C1 segment of cervical spinal cord (tissue), 14 donors: ENCODE measurements around the gene ARHGAP25.

Experiments used
- DNase-seq, 14 donors: peaks; one replicate each; lab custom pipeline; 2025; lab: John Stamatoyannopoulos, UW

Gene ARHGAP25

DNA sequence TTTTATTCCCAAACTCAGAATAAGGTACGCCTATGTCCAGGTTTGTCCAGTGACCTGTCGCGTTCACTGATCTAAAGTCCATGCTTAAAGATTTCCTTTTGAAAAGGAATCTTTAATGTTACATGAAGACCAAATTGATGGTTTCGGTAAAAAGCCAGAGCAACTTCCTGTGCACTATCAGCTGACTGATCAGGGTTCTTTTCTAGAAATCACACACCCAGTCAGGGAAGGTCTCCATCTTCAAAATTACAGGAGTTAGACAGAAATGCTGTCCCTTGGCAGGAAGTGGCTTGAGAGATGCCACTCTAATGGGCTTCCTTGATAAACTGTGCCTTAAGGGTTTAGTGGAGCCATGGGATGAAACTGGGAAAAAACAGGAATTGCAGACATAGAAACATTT, 14.7 kb upstream of the ARHGAP25 start:
- no peak for DNase-seq

DNA sequence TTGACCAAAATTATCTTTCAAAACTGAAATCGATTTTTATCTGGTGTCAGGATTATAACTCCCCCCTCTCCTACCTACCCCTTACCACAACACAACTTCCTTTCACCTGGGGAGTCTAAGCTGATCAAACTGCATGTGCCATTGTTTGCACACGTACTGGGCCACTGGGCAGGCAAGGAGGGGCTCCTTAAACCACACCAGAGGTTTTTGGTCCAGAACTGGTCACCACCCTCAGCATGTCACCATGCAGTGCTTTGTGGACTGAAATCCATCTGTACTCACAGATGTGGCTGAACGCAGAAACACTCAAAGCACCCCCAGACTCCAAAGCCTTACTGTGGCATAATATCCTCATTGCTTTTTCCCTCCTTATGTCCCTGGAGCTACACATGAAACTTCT, 13.9 kb upstream of the ARHGAP25 start:
- DNase-seq = no peak

DNA sequence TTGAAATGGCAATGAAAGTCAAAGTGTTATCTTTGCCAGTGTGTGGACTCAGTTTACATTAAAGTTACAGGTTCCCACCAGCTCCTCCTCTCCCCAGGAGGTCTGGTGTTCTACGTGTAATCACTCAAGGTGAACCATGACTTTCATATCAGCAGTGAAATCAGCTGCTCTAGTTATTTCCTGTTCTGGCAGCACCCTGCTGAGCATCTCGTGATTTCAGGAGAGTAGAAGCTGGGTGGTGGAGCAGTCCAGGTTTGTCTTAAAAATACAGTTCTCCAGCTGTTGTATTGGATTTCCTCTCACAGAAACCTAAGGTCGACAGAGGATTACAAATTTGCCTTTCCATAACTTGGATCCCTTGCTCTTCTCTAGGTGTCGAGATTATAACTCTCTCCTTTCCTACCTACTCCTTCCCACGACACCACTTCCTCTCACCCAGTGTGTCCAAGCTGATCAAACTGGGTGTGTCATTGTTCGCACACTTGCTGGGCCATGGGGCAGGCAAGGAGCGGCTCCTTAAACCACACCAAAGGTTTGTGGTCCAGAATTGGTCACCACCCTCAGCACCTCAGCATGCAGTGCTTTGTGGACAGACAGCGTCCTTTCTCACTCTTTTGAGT, 13.0 kb upstream of the ARHGAP25 start:
- DNase-seq = no peak

DNA sequence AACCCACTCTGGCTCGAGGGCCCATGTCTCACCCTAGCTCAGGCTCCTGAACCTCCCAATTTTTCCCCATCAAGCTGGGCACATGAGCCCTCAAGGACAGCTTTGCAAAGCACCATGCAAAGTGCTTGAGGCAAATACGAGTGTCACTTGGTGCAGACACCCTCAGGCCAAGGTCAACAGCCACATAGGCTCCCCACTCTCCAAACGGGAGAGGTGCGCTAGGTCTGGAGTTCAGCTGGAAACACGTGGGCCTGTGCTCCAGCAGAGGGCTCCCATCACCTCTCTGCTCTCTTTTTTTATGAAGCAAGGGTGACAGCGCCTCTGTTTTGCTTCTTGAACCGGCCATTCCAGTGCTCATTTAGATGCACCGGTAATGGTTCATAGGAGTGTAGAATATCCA, 11.9 kb upstream of the ARHGAP25 start:
- DNase-seq = no peak

DNA sequence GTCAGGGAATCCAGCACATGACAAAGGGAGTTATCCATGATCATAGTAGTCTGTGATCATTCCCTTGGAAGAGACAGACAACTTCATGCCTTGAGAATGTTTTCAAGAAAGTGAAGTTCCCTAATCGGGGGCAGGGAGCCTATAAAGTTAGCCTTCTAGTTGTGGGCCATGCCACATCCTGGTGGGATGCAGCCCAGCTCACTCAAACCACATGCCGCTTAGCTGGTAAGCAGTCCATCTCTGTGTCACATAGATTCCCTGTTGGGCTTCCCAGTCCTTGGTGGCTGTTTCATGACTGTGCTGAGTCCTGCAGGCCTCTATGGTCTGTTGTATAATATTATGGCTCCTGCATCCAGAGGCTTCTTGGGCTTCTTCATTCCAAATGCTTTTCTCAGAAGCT, 11.4 kb upstream of the ARHGAP25 start:
- no peak for DNase-seq

DNA sequence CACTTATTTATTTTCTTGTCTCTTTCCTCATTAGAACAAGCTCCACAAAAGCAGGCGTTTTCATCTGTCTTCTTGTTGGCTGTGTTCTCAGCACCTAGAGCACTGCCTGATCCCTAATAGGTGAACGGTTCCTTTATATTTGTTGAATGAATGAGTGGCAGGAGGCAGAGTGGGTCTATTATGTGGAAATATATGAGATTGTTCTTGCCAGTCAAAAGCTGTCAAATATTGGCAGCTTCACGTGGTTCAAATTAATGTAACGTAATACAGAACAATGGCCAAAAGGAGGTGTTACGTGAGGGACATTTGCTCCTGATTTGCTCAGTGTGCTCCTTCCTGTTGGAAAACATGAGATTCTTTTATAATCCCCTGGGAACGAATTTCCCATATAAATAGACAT, 8.5 kb upstream of the ARHGAP25 start:
- DNase-seq = no peak

DNA sequence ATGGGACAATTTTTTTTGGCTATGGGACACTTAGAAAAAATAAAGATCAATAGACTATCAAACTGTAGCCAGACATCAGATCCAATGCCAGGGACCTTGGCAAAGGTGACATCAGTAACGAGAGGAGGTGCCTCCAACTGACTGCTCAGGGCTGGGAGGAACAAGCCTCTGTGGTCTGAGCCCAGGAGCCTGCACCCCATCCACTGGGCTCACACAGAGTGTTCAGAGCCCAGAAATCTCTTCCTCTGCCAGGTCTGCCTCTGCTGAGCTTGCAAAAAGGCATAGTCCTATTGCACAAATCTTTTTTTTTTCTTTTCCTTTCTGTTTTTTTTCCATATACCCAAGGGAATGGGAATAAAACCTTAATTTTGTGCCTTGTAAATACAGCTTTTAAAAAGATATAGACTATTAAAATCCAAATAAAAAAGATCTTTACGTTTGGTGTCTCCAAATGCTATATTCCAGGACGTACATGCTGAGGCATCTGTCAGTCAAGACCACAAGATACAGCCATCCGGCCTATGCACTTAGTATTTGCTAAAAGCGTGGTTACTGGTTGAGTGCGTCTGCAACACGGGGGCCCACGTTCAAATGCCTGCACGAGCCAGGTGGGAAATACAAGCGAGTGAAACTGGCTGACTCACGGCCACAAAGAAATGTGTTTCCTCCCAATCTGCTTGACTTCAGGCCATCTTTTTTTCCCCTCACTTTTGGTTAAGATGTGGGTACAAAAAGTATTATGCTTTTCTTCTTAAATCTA, 7.8 kb upstream of the ARHGAP25 start:
- peak in 1 of 14 donors; percentile 13 for DNase-seq

DNA sequence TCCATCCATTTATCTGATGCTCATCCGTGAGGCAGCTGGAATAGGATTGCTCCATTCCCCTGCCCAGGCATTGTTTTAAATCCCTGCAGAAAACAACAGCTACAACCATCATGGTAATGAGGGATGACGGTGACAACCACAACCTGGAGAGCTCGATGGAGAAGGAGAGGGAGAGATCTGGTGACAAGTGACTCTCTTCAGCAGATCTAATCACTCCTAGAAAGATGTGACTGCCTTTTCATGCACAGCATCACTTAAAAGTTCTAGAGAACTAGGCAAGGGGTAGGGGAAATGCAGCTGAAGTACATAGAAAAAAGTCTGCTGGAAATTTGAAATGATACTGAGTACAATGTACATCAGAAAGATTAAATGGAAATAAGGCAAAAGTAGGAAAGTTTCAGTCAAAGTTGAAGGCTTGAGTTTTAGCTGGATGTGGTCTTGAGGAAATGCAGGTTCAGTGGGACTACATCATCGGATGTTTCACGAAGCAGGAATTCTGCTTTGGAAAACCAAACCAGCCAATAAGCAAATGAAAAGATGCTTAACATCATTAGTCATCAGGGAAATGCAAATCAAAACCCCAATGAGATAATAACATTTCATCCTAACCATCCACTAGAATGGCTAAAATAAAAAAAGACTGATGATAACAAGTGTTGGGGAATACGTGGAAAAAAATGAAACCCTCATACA, 6.8 kb upstream of the ARHGAP25 start:
- no peak for DNase-seq

DNA sequence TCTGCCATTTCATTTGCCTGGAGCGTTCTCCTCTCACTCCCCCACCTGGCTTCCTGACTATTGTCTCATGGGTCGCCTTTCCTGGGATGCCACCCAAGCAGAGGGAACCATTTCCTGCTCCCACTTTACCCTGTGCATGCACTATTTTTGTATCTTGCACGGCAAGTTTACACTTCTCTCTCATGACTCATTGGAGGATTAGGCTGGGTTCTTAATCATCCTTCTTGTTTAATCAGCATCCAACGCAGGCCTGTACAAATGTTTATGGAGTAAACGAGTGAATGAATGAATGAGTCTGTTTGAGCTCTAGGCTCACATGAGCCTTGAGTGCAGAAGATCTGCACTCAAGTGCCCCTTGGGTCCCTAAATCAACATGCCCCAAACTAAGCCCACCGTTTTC, 3.8 kb upstream of the ARHGAP25 start:
- DNase-seq = no peak

DNA sequence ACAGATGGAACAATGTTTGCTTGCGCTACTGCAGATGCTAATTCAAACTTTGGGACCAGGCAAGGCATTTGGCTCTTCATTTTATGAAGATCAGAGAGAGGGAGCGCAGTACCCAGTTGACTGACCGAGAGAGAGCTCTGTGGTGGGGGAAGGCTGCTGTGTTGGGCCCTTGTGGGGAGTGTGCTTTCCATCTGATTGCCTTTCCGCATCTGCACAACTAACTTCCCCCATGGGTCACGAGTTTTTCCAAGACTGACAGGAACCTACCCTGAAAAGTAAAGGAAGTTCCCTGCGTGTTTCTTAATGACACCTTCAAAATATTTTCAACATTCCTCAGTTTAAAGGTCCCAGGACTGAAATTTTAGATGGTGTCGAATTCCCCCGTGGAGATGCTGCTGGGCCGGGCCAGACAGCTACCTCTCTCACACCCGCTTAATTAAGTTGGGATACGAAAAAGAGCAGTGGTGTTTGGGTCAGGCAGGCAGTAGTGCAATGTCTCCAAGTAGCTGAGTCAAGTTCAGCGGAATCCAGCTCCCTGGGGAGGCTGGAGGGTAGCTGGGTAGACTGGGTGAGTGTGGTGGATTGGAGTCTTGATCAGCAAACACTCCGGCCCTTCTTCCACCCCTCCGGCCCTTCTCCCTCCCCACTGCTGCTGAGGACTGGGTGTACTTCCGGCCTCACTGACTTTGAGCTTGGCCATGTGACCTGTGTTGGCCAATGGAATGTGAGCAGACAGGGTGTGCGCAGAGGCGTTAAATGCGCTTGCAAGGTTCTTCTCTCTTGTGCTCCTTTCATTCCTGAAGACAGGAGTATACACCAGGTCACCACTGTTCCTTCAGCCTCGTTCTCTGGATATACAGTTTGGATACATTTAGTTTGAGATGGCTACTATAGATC, 2.3 kb upstream of the ARHGAP25 start:
- DNase-seq = peak in 4 of 14 donors; percentile 16 to 32 (median 28)

DNA sequence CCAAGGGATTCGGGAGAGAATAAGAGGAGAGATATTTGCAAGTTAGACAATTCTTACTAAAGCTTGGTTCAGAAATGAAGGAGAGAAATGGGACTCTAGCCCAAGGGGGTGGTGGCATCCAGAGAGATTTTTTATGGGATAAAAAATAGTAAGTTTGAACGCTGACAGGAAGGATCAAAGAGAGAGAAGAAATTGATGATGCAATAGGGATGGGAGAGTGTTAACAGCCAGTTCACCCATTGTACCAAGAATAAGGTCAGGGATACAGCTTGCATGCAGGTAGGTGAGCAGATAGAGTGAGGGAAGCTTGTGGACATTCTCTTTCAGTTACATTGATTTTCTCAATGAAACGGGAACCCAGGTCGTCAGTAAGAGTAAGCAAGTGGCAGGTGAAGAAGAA, 1.2 kb upstream of the ARHGAP25 start:
- no peak for DNase-seq

DNA sequence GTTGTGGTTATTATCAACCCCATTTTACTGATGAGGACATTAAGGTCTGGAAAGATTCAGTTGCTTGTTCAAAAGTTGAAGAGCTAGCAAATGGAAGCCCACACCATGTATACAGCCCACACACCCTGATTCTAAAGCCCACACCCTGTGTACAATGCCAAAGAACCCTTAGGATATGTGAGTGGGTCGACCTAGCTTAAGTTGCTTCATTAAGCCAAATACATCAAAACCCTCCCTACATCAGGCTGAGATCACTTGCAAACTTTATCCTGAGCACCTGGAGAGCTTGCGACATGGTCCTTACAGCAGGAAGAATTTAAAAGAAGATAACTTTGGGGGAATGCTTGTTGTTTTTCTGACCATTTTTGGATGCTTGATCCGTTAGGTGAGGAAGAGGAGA, 435 bp upstream of the ARHGAP25 start:
- no peak for DNase-seq

DNA sequence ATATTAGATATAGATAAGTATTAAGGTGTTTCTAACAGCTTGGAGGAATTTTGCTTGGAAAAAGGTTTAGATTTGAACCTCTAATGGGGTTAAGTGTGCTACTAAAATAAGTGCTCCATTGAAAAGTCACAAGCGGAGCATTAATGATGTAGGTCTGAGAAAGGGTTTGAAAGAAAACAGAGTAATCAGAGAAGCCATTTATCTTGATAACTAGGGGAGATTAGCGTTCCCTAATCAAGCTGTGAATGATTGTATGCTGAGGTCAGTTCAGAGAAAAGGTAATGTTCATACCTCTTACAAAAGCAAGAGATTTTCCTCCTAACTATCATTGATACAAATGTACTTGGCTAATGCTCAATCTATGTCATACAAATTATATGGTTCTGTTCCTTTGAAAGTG, 1.5 kb downstream of the ARHGAP25 start:
- no peak for DNase-seq

DNA sequence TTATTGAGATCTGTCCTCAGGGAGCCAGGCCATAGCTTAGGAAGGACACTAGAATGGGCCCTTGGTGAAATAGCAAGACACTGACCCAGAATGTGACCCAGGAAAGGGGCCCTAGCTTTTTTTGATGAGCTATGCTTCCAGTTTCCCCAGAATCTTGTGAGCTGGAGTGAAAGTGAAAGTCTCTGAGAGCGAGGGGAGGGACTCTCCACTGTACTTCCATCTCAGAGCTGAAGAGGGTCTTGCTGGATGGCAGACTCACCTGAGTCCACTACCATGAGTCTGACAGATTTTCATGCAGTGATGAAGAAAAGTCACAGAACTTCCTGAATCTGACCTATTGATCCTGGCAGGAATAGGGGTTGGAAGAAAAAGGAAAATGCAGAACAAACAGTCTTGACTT, 3.1 kb downstream of the ARHGAP25 start:
- DNase-seq = peak in 2 of 14 donors; percentile 25 to 27

DNA sequence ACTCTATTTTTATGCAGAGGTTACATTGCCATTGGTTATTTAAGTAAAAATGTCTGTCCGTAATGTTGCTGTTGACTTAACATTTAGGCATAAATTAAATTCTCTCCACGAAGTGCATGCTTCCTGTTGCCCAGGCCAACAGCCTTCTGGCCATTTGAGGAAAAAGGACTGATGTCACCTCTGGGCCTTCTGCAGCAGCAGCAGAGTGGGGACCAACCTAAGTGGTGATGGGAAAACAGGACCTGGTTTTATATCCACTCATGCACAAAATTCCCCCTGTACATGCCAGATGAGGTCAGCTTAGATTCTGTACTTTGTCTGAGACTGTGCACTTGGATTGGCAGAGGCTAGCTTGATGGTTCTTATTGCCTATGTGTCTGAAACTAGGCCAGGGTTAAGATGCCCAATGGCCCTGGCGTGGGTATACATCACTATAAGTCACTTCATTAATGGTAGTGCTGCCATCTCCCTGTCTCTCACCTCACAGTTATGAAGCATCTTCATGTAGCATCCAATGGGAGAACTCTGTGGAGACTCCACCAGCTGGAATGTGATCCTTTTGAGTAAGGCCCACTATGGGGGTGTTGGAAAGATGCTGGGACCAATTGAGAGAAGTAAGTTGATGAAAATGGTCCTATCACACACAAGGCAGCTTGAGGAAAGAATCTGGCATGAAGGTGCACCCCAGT, 4.4 kb downstream of the ARHGAP25 start:
- DNase-seq = no peak

DNA sequence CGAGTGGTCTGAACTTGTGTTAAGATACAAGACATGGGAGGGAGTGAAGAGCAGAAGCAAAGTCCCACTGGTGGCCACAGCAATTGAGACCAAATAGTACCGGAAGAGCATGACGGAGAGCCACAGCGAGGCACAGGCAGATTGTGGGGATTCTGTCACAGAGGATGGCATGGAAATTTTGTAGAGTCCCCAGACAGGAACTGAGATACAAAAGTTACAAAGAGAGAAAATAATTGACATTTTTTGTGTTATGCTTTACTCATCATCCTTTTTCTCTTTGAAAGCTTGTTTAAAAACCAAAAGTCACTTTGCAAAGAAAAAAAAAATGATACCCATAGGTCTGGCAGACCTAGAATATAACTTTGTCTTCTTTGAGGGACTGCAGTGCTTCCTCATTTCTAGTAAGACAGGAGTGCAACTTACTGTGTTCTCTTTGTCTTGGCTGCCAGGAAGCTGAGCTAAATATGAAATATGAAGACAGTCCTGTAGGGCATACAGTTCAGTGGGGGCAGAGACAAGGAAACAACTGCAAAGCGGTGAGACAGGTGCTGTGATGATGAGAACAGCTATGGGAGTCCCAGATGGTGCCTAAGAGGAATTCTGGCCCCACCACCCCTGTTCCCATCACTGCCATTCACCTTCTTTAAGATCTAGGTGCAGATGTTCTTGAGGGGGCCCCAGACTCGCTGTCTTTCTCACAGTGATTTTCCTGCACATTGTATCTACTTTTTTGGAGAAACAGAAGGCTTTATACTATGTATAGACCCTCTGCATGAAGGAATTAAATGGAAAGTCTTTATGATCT, 5.2 kb downstream of the ARHGAP25 start:
- DNase-seq = no peak

DNA sequence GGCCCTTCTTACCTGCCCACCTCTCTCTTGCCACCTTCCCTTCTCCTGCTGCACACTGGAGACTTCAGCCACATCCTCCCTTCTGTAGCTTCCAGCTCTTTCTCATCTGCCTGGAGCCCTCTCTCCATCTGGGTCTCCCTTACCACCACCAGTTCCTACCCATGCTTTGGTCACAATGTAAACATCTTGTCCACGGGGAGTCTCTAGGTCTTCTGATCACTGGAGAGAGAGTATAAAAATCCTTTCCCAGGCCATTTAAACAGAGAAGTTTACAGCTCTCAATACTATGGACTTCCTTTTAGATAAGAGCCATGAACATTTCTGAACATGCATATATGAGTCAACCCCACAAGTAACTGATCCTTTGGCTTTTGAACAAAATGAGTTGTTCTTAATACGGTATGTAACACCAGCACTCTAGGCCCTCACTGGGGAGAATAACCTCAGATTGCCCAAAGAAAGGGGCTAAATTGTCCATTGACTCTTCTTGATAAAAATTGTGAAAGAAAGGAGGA, 5.8 kb downstream of the ARHGAP25 start:
- no peak for DNase-seq

DNA sequence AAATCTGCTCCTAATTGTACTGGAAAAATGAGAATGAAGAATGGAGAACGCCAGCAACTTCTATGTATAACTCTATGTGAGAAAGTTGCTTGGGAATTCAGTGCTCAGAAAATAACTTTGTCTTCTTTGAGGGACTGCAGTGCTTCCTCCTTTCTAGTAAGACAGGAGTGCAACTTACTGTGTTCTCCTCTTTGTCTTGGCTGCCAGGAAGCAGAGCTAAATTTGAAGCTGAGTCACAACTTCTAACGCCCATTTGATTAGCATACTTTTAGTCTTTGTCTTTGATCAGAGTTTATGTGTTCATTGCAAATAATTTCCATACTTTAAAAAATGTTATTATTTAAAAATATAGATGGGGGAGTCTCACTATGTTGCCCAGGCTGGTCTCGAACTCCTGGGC, 6.6 kb downstream of the ARHGAP25 start:
- DNase-seq = no peak

DNA sequence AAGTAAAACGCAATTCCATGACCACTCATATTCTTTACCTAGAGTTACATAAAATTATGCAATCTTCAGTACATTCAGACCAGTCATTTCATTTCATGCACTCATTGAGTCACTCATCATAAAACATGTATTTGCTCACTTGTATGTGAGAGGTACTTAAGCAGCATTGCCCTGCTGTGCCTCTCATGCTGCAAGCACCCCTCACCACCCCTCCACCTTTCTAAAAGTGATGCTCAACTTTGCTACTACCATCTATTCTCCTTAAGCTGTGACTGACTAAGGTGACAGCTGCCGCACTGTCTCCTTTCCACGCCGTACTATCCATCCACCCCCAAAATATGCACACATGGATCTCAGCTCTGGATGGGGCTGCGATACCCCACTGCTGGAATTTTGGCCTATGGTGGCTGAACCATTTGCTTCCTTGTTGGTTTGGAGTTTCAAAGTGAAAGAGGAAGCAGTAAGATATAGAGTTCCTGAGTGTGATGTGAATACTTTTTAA, 7.2 kb downstream of the ARHGAP25 start:
- DNase-seq = no peak
